GM18873 (cell line): ENCODE results near the gene PCK2.
"Not testable (repeated sequence)": the region's sequence is repeated elsewhere in the genome, so short reads cannot be mapped to it uniquely, and the experiment has no call there.

ENCODE experiments used
- ATAC-seq: cut with Tn5 transposase; IDR thresholded peaks from one replicate; pipeline ENCODE4 v1.9.1; 2021; ENCODE audit warnings: mild to moderate bottlenecking, moderate library complexity, moderate number of reproducible peaks; ENCODE audit not compliant: unreplicated experiment, low FRiP score

PCK2 gene

DNA sequence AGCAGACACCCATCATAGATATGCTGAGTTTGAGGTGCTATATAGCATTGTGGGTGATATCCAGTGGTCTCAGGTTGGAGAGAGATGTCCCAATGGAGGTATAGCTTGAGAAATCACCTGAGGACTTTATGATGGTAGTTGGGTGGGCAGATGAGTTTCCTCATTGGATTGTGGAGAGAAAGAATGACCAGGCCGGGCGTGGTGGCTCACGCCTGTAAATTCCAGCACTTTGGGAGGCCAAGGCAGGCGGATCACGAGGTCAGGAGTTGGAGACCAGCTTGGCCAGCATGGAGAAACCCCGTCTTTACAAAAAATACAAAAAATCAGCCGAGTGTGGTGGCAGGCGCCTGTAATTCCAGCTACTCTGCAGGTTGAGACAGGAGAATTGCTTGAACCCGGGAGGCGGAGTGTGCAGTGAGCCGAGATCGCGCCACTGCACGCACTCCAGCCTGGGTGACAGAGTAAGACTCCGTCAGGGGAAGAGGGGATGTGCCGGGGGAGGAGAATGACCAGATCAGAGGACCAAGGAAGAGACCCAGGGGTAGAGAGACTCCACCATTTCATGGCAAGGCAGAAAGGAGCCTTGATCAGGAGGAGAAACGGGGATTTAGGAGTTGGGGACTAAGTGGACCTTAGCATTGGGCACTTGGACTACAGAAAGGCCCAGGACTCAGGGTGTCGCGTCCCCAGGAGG, 757 bp upstream of the PCK2 start:
- no peak for ATAC-seq

DNA sequence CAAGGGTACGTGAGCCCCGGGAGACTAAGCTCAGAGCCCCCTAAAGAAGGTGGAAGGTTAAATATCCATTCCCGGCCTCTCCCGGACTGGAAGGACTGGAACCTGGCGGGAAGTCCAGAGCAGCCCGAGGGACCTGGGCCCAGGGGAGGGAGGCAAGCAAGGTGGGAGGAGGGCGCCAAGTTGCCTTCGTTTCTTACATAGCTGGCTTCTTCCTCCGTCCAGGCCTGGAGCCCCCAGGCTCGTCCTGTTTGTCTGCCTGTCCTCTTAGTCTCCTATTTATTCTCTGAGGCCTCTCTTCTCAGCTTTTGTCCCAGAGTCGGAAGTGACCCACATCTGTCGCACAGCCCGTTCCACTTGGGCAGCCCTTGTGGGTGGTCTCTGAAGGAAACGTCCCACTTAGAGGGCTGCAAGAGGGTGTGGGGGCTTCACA, 745 bp downstream of the PCK2 start:
- no peak for ATAC-seq

DNA sequence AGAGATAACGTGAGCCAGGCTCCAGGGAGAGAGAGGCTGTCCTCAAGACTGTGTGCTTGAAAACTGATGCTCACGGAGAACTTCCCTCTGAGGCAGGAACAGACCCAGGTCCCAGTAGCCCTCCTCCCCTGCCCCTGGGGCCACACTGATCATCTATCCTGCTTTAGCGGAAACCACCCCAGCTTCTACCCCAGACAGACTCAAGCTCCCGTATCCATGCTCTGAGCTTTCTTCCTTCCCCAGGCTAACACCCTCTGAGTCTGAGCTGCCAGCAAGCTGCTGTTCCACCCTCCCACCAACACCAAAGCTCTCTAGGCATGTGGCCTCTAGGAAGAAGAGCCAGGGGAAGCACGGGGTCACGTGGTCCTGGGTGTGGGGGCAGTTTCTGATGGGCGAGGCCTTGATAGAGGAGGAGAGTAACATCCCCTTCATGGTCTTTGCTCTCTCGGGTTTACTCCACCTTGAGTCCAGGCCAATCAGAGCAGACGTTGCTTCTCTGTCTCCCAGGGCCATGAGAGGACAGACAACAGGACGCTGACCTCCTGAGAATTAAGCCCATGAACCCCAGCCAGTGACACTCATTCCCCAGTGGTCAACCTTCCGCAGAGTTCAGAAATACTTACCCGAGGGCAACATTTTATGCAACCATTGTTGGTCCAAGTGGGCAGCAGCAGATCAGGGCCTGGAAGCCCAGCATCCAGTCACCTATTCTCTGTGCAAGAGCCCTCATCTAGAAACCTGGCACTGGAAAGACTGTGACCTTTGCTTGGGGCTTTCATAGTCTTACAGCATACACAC, 1.4 kb downstream of the PCK2 start:
- ATAC-seq, result peak; percentile 64

DNA sequence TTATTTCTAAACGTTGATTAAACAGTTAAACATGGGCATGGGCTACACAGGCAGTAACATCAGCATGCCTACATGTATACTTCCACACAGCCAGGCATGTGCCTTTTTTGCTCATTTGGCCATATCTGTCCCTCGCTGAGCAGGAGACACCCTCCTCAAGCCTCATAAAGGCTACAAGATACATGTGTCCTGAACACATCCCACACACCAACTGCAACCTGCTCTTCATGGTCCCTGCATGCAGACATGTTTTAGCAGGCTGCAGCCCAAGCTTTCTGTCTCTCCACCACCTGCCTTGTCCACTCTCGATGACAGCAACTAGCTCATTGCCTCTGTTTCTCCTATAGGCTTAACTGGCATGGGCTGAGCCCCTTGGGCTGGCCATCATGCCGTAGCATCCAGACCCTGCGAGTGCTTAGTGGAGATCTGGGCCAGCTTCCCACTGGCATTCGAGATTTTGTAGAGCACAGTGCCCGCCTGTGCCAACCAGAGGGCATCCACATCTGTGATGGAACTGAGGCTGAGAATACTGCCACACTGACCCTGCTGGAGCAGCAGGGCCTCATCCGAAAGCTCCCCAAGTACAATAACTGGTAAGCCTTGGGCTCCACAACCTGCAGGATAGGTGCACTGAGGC, 2.6 kb downstream of the PCK2 start:
- ATAC-seq, result no peak

DNA sequence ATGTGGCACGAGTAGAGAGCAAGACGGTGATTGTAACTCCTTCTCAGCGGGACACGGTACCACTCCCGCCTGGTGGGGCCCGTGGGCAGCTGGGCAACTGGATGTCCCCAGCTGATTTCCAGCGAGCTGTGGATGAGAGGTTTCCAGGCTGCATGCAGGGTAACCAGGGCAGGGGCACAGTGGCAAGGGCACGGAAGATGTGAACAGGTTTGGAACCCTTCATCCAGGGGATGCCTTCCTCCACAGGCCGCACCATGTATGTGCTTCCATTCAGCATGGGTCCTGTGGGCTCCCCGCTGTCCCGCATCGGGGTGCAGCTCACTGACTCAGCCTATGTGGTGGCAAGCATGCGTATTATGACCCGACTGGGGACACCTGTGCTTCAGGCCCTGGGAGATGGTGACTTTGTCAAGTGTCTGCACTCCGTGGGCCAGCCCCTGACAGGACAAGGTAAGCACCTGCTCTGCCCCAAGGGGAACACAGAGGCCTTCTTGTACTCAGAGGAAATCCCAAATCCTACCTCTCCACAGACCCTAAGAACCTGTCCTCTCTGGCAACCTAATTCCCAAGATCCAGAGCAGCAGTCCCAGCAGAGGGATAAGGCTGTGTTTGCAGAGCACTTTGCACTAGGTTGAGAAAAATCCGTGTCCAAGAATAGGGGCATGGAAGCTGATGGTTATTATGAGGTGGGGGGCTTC, 4.3 kb downstream of the PCK2 start:
- ATAC-seq, result no peak

GRCh38 chr14:24098927-24099813, 5.1 kb downstream of the PCK2 start:
- no peak for ATAC-seq

DNA sequence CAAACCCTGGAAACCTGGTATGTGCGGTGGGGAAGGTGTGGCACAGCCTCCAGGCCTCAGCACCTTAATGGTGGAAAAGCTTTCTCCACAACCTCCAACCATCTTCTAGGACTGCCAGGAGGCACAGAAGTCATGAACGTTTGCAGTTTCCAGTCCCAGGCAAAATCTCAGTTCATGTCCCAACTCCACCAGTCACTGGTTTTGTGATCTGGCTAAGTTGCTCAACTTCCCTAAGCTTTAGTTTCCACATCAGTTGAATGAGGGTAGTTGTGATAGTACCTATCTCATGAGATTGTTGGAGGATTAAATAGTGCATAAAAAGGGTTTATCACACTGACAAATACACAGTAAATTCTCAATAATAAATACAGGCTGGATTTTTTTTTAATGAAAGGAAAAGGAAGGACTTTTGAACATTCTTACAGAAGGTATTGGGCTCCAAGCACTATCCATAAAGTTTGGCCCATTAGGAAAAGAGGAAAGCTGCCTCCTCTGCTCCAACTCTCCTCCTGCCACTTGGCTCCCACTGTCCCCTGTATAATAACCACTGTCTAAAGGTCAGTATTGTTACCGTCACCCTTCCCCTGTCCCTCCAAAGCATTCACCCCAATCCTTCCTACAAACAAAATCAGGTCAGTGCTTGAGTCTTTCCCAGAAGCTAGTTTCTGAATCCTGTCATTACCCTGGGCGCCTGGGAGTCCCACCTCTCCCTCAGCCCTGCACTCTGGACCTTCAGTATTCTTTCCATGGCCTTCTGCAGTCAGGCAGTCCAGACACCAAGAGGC, 6.3 kb downstream of the PCK2 start:
- no peak for ATAC-seq

- ATAC-seq, result no peak
Measured at GRCh38 chr14:24100982-24101494, 6.9 kb downstream of the PCK2 start.

DNA sequence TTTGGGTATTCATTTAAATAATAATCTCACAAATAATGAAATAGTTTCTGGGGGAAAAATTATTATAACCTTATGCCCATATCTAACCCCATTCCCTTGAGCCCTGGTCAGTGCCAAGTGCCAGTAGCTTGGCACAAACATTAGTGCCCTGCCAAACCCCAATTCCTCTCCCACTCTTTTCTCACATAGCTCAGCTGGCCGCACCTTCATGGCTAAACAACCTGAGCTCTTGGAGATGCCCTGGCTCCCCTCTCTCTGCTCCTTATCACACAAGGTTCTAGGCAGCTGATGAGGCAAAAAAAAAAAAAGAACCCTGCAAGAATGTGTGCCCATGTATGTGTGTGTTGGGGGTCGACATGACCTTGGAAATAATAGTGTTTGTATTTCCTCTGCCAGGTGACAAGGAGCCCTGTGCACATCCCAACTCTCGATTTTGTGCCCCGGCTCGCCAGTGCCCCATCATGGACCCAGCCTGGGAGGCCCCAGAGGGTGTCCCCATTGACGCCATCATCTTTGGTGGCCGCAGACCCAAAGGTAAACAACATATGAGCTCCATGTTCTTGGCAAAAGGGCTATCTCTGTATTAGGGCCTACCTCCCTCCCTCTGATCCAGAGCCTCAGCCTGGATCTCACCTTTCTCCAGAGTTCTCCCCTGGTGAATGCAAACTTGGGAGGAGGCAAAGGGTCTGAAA, 8.4 kb downstream of the PCK2 start:
- ATAC-seq, result no peak

- no peak for ATAC-seq
Measured at GRCh38 chr14:24103451-24103850, 9.3 kb downstream of the PCK2 start.

- ATAC-seq, result not testable (repeated sequence)
Measured at GRCh38 chr14:24105609-24106239, 11.6 kb downstream of the PCK2 start.

DNA sequence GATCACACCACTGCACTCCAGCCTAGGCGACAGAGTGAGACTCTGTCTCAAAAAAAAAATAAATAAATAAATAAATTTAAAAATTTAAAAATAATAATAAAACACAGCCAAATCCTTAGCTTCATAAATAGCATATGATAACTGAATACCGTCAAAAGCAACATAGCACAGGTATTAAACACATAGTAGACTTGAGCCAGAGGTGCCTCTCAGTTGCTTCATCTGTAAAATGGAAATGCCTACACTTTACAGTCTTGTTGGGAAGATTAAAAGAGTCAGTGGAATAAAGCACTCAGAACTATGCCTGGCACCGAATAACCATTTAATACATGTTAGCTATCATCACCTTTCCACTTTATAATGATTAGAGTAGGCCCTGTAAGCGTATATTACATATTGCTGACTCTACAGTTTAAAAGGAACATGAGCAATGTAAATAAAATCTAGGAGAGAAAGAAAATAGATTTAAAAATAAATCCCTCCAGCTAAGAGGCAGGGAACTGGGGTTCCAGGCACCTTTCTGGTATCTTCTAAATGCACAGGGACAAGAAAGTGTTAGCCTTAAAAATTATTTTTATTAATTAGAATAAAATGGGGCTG, 12.7 kb downstream of the PCK2 start:
- ATAC-seq, result no peak

DNA sequence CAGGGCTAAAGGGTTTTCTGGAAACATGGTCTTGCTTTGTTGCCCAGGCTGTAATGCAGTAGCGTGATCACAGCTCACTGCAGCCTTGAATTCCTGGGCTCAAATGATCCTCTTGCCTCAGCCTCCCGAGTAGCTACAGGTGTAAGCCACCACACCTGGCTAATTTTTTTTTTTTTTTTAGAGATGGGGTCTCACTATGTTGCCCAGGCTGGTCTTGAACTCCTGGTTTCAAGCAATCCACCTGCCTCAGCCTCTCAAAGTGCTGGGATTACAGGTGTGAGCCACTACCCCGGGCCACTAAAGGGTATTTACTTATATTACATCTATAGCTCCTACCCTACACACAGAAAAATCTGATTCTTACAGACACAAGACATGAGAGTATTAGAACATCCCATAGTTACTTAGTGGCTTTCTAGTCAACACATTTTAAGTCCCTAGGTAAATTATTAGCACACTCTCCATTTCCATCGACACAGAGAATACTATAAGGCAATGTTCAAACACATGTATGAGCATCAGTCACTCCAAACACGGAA, 14.3 kb downstream of the PCK2 start:
- ATAC-seq, result no peak

- ATAC-seq, result no peak
Measured at GRCh38 chr14:24110060-24110459, 15.9 kb downstream of the PCK2 start.

DNA sequence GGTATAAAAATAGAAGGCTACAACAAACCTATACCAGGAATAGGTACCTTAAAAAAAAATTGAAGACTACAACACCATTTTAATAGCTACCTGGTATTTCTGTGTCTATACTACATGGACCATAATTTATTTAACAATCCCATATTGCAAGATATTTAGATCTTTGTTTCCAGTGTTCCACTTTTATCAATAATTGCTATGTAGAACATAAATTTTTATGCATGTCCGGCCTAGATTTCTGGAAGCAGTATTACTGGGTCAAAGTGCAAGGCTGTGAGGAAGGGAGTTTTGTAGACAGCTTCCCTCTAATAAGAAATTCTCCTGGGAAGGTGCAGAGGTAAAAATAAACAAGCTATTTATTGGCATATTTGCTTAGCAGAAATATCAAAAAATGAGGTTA, 16.4 kb downstream of the PCK2 start:
- ATAC-seq, result no peak

- ATAC-seq, result no peak
Measured at GRCh38 chr14:24113379-24113800, 19.3 kb downstream of the PCK2 start.
